ENCODE data around the gene DENND1C. TPM values are rescaled to one million over a fixed set of nuclear protein-coding genes. Genes with fewer than 3 reads are reported as not detected.

Gene DENND1C
- total and polyA plus RNA-seq, 2 experiments from 2014 or later: 3.1 to 6.1 TPM

DNA sequence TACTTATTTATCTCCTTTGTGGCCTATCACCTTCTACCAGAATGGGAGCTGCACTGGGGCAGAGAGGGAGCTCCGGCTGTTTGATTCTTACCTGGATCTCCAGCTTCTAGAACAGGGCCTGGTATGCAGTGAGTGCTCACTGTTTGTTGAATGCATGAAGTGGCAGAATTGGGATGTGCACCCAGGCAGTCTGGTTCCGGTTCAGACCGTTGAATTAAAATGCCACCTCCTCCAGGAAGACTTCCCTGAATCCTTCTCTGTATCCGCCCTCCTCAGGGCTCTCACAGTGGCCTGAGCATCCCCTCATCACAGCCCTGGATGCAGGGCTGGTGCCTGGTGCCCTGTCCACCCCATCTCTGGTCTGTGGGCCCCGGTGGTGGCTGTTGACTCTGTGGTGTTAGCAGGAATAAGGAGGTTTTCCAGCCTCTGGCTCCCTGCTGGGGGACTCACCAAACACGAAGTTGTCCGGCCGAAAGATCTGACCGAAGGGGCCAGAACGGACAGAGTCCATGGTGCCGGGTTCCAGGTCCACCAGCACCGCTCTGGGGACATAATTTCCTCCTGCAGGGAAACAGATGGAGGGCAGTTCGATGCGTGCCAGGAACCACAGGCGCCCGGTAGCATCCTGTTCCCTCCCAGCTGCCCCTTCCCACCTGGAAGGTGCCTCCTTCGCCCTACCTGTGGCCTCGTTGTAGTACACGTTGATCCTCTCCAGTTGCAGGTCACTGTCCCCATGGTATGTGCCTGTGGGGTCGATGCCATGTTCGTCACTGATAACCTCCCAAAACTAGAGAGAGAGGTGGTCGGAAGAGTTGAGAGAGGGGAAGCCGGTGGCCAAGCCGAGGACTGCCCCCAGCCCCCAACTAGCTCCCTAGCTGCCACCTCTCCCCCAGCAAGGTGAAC lies 19.5 kb upstream of the DENND1C start (continued):
- TF ChIP-seq NANOG (IDR thresholded peaks at IDR 0.05; ENCODE audit: borderline replicate concordance) (no peak), ETS1 (IDR thresholded peaks at IDR 0.05) (no peak), STAT1 (IDR thresholded peaks at IDR 0.05; ENCODE audit: unreplicated experiment) (no peak), EZH2 (IDR thresholded peaks at IDR 0.05; ENCODE audit: low read depth, unreplicated experiment) (no peak), CTCF (conservative IDR thresholded peaks at IDR 0.05; ENCODE audit: low read depth in 2 of 2) (no peak), CREB1 (CRISPR knock-in tag; IDR thresholded peaks at IDR 0.05; ENCODE audit: low read depth) (no peak), EZH2phosphoT487 (IDR thresholded peaks at IDR 0.05; ENCODE audit: unreplicated experiment) (no peak), POLR2AphosphoS5 (IDR thresholded peaks at IDR 0.05; ENCODE audit: low read depth) (no peak)

- Histone ChIP-seq H3K9me2 (ENCODE audit: insufficient read depth) (no peaks in the 10 kb centered on the region), H3K4me2 (no peak overlapping the region), H3K4me1 (ENCODE audit: insufficient read depth) (peaks cover 6% of the 10 kb centered on the region; the same call in 1 of the 2 replicates), H3K79me2 (replicated peaks; ENCODE audit: insufficient read depth) (no peaks in the 10 kb centered on the region), H3K27ac (ENCODE audit: low read depth) (no peak overlapping the region), H2AFZ (no peak overlapping the region), H4K20me1 (replicated peaks; ENCODE audit: insufficient read depth) (no peaks in the 10 kb centered on the region), H3F3A (replicated peaks; ENCODE audit: low read depth) (no peaks in the 10 kb centered on the region), H3K4me3 (no peak overlapping the region), H3K36me3 (ENCODE audit: insufficient read depth) (no peaks in the 10 kb centered on the region), H3K27me3 (ENCODE audit: insufficient read depth) (peaks cover 10% of the 10 kb centered on the region; the same call in 1 of the 2 replicates)
- Mint-ChIP-seq H3K27ac (no peak overlapping the region), H3K4me3 (no peak overlapping the region), H3K9me3 (no peaks in the 10 kb centered on the region; the same call in 1 of the 3 replicates), H3K4me1 (peaks cover 10% of the 10 kb centered on the region), H3K36me3 (ENCODE audit: low read depth) (no peaks in the 10 kb centered on the region; the same call in 1 of the 3 replicates), H3K27me3 (ENCODE audit: insufficient read depth, low read depth, poor library complexity) (peaks cover 19% of the 10 kb centered on the region)
- ATAC-seq: no peak
- DNase-seq (ENCODE audit: low spot score): no peak
- TF ChIP-seq EZH2 (IDR thresholded peaks at IDR 0.05; ENCODE audit: low read depth, unreplicated experiment) (no peak), CREB1 (CRISPR knock-in tag; IDR thresholded peaks at IDR 0.05; ENCODE audit: low read depth) (no peak), ZNF114 (CRISPR knock-in tag; IDR thresholded peaks at IDR 0.05) (no peak), REST (IDR thresholded peaks at IDR 0.05; ENCODE audit: unreplicated experiment) (no peak), JUNB (IDR thresholded peaks at IDR 0.05; ENCODE audit: unreplicated experiment) (no peak)
Observed at GRCh38 chr19:6499052-6499790, 17.6 kb upstream of the DENND1C start.
